G401 (cell line): Measurements from ENCODE around the gene ANTXRL. TPM values are rescaled to one million over a fixed set of nuclear protein-coding genes. Genes with fewer than 3 reads are reported as not detected.
"Not testable (repeated sequence)": the region's sequence is repeated elsewhere in the genome, so short reads cannot be mapped to it uniquely, and the experiment has no call there.

ENCODE experiments used
- DNase-seq: peaks from one replicate; pipeline ENCODE4 v3.0.0-alpha.2; 2015; ENCODE audit warnings: low spot score
- in situ Hi-C: cut with HindIII; loops from 2 replicates; pipeline ENCODE4 v1.10.0; 2016; ENCODE audit warnings: low sequenced_read_pairs, mixed read lengths
- total RNA-seq: library from RNA; depleted of rRNA; stranded (reverse); fragments of >200 nt; shearing (Covaris generic); gene quantifications from 2 replicates; pipeline ENCODE4 v1.2.3, GENCODE V29; 2014

The ANTXRL gene
- total RNA-seq, 1 experiment from 2014 or later: not detected

DNA sequence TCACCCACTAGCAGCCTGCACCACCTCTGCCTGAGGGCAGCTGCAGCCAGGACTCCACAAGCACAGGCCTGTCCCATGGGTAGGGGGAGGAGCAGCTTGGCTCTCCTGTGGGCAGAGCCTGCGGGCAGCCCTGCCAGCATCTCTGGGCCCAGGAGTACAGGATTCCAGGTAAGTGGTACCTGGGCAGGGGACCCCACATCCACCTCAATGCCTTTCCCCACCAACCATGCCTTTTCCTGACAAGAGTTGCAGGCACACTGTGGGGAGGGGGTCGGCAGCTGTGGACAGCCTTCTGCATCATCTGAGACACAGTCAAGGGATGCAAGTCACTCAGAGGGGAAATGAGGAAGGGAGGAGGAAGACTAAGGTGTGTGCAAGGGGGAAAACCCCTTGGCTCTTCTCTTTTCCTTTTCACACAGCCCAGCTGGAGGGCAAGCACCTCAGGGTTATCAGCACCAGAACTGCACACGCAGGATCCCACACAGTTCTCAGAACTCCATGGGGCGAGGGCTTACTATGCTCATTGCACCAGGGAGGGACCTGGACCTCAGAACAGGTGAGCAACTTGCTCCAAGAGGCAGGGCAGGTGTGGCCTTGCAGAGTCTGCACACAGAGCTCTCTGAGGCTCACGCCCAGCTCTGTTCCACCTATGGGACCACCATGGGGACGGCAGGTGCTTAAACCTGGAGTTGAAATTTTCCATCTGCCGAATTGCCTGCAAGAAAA, 16.5 kb upstream of the ANTXRL start:
- in situ Hi-C loops: no loop called here
- DNase-seq: no peak

- DNase-seq, in situ Hi-C loops: not testable (repeated sequence)
Measured at GRCh38 chr10:46270963-46271530, 15.8 kb upstream of the ANTXRL start.

DNA sequence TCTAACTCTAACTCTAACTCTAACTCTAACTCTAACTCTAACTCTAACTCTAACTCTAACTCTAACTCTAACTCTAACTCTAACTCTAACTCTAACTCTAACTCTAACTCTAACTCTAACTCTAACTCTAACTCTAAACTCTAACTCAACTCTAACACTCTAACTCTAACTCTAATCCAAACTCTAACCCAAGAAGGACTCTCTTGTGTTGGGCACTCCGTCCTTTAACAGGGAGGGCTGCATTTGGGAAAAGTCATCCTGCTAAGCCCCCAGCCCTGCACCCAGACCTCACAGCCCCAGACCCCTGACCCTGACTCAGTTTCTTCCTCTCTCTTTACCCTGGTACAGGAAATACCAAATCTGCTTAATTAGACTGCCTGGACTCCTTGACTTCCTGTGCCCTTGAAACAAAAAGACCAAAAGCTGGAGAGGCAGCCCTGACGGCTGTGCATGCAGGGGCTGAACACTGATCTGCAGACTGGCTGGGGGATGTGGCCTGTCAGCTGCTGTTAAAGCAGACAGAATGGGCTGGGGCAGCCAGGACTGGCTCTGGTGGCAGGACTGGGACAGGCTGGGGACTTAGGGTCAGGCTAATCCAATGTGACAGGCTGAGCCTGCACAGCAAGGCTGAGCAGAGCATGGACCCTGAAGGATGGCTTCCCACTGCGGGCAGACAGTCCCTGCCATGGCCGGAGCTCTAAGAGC, 14.8 kb upstream of the ANTXRL start:
- DNase-seq, in situ Hi-C loops: not testable (repeated sequence)

DNA sequence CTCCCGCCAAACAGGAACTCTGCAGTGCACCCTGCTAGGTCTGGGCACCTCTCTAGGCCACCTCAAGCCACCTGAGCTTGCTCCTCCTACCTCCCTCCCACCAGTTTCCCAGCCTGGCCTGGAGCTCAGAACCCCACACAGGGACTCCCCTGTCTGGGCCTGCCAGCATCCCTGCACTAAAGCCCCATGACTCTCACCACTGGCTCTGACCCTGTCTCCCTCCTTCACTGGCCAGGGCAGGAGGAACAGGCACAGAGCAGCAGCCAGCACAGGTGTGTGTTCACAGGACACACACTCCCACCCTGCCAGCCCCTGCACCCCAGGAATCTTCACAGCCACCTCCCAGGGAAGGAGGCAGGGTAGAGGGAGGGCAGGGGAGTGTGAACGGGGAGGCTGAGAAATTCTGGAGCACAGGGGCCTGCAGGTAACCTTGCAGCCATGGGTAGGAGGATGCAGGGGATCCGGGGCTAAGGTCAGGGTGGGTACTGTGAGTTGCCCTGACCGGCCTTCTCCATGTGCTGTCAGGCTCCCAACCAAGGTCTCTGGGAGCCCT, 13.9 kb upstream of the ANTXRL start:
- no peak for DNase-seq
- in situ Hi-C loops: no loop called here

DNA sequence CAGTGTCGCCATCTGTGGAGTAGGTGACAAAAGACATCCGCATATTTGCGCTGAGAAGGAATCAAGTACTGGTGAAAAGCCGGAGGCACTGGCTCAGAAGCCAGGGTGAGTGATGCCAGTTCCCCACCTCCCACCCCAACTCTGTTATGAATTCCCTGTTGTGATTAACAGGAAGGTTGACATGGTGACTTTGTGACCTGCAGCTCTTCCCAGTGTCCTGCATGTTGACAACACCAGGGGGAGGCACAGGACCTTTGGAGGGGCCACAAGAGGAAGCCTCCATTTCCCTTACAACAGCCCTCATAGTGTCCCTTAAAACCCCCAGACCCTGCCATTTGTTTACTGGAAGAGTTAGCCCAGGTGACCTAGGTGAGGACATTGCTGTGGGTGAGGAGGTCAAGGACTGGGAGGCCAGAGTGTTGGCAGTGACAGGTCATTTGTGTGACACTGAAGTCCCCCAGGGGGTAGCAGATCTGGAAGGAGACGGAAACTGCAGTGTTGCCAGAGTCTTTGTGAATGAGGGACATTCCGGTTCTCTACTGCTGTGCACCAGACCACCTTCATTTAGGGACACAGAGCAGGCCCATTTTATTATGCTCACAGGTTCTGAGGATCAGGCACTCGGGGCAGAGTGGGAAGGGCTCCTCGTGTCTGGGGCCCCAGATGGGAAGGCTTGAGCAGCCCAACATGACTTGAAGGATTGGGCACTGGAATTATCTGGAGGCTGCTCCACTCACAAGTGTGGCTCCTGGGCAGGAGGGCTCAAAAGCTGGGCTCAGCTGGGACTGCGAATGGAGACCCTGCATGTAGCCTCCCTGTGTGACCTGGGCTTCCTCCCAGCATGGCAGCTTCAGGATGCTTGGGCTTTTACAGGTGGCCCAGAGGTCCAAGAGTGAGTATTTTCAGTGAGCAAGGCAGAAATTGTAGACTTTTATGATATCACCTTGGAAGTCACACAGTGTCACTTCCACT, 13.0 kb upstream of the ANTXRL start:
- in situ Hi-C loops: no loop called here
- no peak for DNase-seq

GRCh38 chr10:46277840-46278239, 9.0 kb upstream of the ANTXRL start:
- DNase-seq: no peak
- in situ Hi-C loops: no loop called here

- DNase-seq, in situ Hi-C loops: not testable (repeated sequence)
Measured at GRCh38 chr10:46282421-46282831, 4.4 kb upstream of the ANTXRL start.

DNA sequence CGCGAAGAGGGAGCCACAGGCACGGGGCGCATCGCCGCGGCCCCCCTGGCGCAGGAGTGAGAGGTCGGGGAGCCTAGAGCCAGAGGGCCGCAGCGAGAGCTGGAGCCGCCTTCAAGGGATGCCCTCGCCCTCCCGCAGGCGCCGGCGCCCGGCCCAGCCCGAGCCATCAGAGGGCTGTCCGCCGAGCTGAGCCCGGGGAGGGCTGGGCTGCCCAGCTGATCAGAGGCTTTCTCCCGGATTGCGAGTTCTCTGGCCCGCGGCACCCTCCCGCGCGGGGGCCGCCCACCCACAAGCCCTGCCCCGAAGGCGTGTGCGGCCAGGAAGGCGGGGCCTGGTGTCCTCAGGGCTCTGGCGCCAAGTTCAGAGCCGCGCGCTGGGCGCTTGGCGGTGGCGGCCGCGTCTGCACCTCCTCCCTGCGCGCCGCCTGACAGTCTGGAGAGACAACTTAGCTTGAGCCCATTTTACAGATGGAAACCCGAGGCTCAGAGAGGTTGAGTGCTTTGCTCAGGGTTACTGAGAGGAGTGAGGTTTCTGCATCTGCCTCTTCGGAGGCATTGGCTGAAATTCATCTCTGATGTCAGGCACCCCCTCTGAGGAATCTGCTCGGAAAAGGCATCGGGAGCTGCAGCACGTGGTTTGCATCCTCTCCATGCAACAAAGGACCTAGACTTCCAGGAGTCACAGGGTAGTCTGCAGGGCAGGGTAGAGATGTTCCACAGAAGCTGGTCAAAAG, 3.8 kb upstream of the ANTXRL start:
- in situ Hi-C loops: no loop called here
- DNase-seq: peak; percentile 38

DNA sequence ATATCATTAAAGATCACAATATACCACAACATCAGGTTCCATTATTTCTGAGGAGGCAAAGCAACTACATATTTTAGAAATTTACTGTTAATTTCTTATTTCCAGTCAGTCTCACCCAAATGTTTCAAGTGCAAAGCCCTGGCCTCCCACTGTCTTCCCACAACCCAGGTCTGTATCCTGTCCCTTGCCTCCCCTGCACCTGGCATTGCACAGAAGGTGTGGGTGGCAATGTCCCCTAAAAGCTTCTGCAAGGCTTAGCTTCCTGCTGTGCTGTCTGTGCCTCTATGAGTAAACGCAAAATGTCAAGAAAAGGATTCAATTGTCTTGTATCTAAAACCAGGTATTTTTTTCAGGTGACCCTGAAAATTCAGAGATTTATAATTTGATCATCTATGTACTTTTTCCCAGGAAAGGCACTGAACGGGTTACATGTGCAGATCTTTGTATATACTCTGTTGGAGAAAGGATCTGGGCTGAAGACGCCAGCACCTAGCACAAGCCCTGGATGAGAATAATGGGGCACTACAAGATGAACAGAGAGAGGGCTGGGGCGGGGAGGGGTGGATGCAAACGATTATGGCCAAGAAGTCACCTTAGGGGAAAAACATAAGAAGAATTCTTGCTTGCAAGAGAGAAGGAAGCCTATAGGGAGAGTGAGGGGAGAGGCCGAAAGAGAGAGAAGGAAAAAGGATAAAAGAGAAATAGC, 3.1 kb upstream of the ANTXRL start:
- DNase-seq: no peak
- in situ Hi-C loops: no loop called here

- in situ Hi-C loops: no loop called here
- DNase-seq: peak; percentile 53
Measured at GRCh38 chr10:46284286-46285229, 2.2 kb upstream of the ANTXRL start.

DNA sequence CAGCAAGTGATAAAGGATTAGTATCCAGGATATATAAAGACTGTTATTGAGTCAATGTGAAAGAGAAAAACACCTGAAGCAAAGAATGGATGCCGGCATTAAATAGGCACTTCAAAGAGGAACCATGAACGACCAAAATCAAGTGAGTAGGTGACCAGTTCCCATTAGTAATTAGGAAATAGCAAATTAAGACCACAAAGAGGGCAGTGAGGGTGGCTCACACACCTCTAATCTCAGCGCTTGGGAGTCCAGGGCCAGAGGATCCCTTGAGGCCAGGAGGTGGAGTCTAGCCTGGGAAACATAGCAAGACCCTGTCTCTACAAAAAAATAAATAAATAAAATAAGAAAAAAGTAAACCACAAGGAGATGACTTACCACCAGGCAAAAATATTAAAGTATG, 1.5 kb upstream of the ANTXRL start:
- in situ Hi-C loops: no loop called here
- DNase-seq: no peak

DNA sequence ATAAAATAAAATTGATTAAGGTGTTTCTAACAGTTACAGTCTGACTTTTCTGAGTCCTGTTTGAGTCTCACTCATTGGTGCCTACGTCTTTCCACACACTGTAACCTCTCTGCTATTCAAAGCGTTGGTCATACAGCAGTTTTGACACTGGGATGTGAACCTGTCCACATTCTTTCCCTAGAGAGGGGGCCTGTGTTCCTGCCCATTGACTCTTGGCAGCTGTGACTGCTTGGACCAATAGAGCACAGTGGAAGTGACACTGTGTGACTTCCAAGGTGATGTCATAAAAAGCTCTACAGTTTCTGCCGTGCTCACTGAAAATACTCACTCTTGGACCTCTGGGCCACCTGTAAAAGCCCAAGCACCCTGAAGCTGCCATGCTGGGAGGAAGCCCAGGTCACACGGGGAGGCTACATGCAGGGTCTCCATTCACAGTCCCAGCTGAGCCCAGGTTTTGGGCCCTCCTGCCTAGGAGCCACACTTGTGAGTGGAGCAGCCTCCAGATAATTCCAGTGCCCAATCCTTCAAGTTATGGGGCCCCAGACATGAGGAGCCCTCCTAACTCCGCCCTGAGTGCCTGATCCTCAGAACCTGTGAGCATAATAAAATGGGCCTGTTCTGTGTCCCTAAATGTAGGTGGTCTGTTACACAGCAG, 704 bp upstream of the ANTXRL start:
- in situ Hi-C loops: no loop called here
- no peak for DNase-seq

GRCh38 chr10:46287846-46288477, 1.2 kb downstream of the ANTXRL start:
- in situ Hi-C loops: no loop called here
- DNase-seq: no peak

GRCh38 chr10:46288601-46289206, 1.9 kb downstream of the ANTXRL start:
- DNase-seq: no peak
- in situ Hi-C loops: no loop called here

DNA sequence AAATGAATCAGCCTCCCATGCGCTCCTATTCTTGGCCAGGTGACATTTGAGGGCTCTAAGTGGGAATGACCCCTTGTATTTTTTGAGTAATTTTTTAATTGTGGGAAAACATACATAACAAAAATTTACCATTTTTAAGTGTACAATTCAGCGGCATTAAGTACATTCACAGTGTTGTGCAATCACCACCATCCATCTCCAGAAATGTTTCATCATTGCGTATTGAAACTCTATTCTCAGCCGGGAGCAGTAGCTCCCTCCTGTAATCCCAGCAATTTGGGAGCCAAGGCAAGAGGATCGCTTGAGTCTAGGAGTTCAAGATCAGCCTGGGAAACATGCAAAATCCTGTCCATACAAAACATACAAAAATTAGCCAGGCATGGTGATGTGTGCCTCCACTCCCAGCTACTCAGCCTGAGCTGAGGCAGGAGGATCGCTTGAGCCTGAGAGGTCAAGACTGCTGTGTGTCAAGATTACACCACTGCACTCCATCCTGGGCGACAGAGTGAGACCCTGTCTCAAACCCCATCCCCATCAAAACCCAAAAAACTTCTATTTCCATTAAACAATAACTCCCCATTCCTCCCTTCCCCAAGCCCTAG, 2.5 kb downstream of the ANTXRL start:
- no peak for DNase-seq
- in situ Hi-C loops: no loop called here
